Tibial nerve (tissue), 4 donors: ENCODE results near the gene UNC93A. TPM values are rescaled to one million over a fixed set of nuclear protein-coding genes. Genes with fewer than 3 reads are reported as not detected.
"Not testable (repeated sequence)": the region's sequence is repeated elsewhere in the genome, so short reads cannot be mapped to it uniquely, and the experiment has no call there.

Source experiments
- DNase-seq, 2 donors: peaks; one replicate each; pipeline ENCODE4 v3.0.0-alpha.2; 2019; ENCODE audit warnings: low spot score in 2 of 2
- H3K27ac ChIP-seq, 4 donors: fragments of 200-600 bp; sonication (generic) in 3 of 4; one replicate each; pipeline ENCODE4 v1.5.1; 2017 to 2019; ENCODE audit warnings: mild to moderate bottlenecking in 1 of 4
- H3K27me3 ChIP-seq, 2 donors: fragments of 200-600 bp; sonication (generic) in 1 of 2; one replicate each; pipeline versions ENCODE4 v1.5.1 to v1.6.0; 2017 to 2019
- H3K36me3 ChIP-seq, 3 donors: fragments of 200-600 bp; sonication (generic); one replicate each; pipeline ENCODE4 v1.5.1; 2018 to 2019
- H3K4me1 ChIP-seq, 4 donors: fragments of 200-600 bp; sonication (generic) in 3 of 4; one replicate each; pipeline ENCODE4 v1.5.1; 2017 to 2019
- H3K4me3 ChIP-seq, 4 donors: fragments of 200-600 bp; sonication (generic) in 3 of 4; one replicate each; pipeline ENCODE4 v1.5.1; 2017 to 2019; ENCODE audit warnings: mild to moderate bottlenecking in 1 of 4, moderate library complexity in 1 of 4
- H3K9me3 ChIP-seq, 4 donors: fragments of 200-600 bp; sonication (generic) in 3 of 4; one replicate each; pipeline ENCODE4 v1.5.1; 2017 to 2019
- CTCF ChIP-seq, 5 experiments: fragments of 200-600 bp in 3 of 5; fragments of 450-650 bp in 2 of 5; sonication (generic) in 3 of 5; IDR thresholded peaks; one replicate each; pipeline ENCODE4 v1.5.1; 2016 to 2019; ENCODE audit warnings: antibody characterized with exemption in 5 of 5, mild to moderate bottlenecking in 3 of 5, moderate library complexity in 2 of 5
- EP300 ChIP-seq, 2 donors: sonication (generic); formaldehyde crosslinking; IDR thresholded peaks; one replicate each; pipeline ENCODE4 v1.6.1; 2017; ENCODE audit warnings: antibody characterized with exemption in 2 of 2, mild to moderate bottlenecking in 1 of 2
- POLR2A ChIP-seq, 2 donors: fragments of 450-650 bp; IDR thresholded peaks; one replicate each; pipeline ENCODE4 v1.6.1; 2017; ENCODE audit warnings: antibody characterized with exemption in 2 of 2, mild to moderate bottlenecking in 2 of 2, moderate library complexity in 2 of 2
- WGBS, 2 donors: methylation state at CpG; one replicate each; pipeline ENCODE4 v1.1.5; 2018; 5-methylcytosine and 5-hydroxymethylcytosine counted together
- total RNA-seq, 4 donors: library from RNA; depleted of rRNA; stranded (reverse); fragments of >200 nt; gene quantifications; one replicate each; pipeline ENCODE4 v1.1.0, GENCODE V29; 2016

The UNC93A gene
- total RNA-seq, 4 donors from 2014 or later = not detected

- H3K4me1 ChIP-seq = no peaks in the 10 kb centered on the region
- 83 to 91% methylated on average over 3 of the region's 3 CpGs for WGBS, 2 donors
- peaks cover 0 to 31% (median 0%) of the 10 kb centered on the region in 4 donors for H3K9me3 ChIP-seq
- H3K27ac ChIP-seq = no peak overlapping the region
- no peaks in the 10 kb centered on the region for H3K27me3 ChIP-seq
- TF ChIP-seq CTCF (IDR thresholded peaks at IDR 0.05) (no peak), POLR2A (IDR thresholded peaks at IDR 0.05) (no peak), EP300 (IDR thresholded peaks at IDR 0.05) (no peak)
- no peak overlapping the region for H3K4me3 ChIP-seq
- no peak for DNase-seq
- no peaks in the 10 kb centered on the region for H3K36me3 ChIP-seq
Measured at GRCh38 chr6:167258646-167259045, 32.5 kb upstream of the UNC93A start.

GRCh38 chr6:167266057-167266829 lies 24.9 kb upstream of the UNC93A start:
- H3K36me3 ChIP-seq, H3K27ac ChIP-seq, H3K4me1 ChIP-seq, H3K27me3 ChIP-seq, DNase-seq, H3K9me3 ChIP-seq, H3K4me3 ChIP-seq: not testable (repeated sequence)
- 55 to 81% methylated on average over 3 to 7 of the region's 24 CpGs for WGBS, 2 donors

- Histone ChIP-seq H3K9me3 (peaks cover 0 to 7% (median 0%) of the 10 kb centered on the region in 4 donors), H3K36me3 (no peaks in the 10 kb centered on the region), H3K27me3 (no peaks in the 10 kb centered on the region), H3K27ac (no peak overlapping the region), H3K4me3 (no peak overlapping the region), H3K4me1 (no peaks in the 10 kb centered on the region)
- DNase-seq = no peak
- TF ChIP-seq POLR2A (IDR thresholded peaks at IDR 0.05) (no peak), CTCF (IDR thresholded peaks at IDR 0.05) (no peak), EP300 (IDR thresholded peaks at IDR 0.05) (no peak)
- 86 to 88% methylated on average over 19 to 21 of the region's 21 CpGs for WGBS, 2 donors
Measured at GRCh38 chr6:167266830-167267555, 24.1 kb upstream of the UNC93A start.

- H3K27ac ChIP-seq, H3K9me3 ChIP-seq, H3K27me3 ChIP-seq, H3K4me3 ChIP-seq, H3K4me1 ChIP-seq, H3K36me3 ChIP-seq, DNase-seq: not testable (repeated sequence)
- WGBS, 2 donors = 69 to 80% methylated on average over 3 of the region's 3 CpGs
Measured at GRCh38 chr6:167267556-167267898, 23.6 kb upstream of the UNC93A start.

GRCh38 chr6:167267921-167268401 lies 23.2 kb upstream of the UNC93A start:
- Histone ChIP-seq H3K27me3 (no peaks in the 10 kb centered on the region), H3K4me3 (no peak overlapping the region), H3K27ac (no peak overlapping the region), H3K9me3 (peaks cover 0 to 4% (median 0%) of the 10 kb centered on the region in 4 donors), H3K36me3 (no peaks in the 10 kb centered on the region), H3K4me1 (no peaks in the 10 kb centered on the region)
- no peak for DNase-seq
- 84 to 86% methylated on average over 12 of the region's 12 CpGs for WGBS, 2 donors
- TF ChIP-seq CTCF (IDR thresholded peaks at IDR 0.05) = no peak
- TF ChIP-seq POLR2A (IDR thresholded peaks at IDR 0.05) = no peak
- no peak for TF ChIP-seq EP300 (IDR thresholded peaks at IDR 0.05)

GRCh38 chr6:167268683-167269280 lies 22.3 kb upstream of the UNC93A start:
- no peaks in the 10 kb centered on the region for H3K27me3 ChIP-seq
- no peaks in the 10 kb centered on the region for H3K36me3 ChIP-seq
- no peak for DNase-seq
- no peak overlapping the region for H3K27ac ChIP-seq
- TF ChIP-seq POLR2A (IDR thresholded peaks at IDR 0.05) = no peak
- no peak for TF ChIP-seq CTCF (IDR thresholded peaks at IDR 0.05)
- no peak for TF ChIP-seq EP300 (IDR thresholded peaks at IDR 0.05)
- H3K9me3 ChIP-seq = no peaks in the 10 kb centered on the region
- no peak overlapping the region for H3K4me3 ChIP-seq
- WGBS, 2 donors = 71 to 83% methylated on average over 20 of the region's 20 CpGs
- no peaks in the 10 kb centered on the region for H3K4me1 ChIP-seq
